Right forelimb (tissue), 1 donor: ENCODE results near the gene PRCD.
"Not testable (repeated sequence)": the region's sequence is repeated elsewhere in the genome, so short reads cannot be mapped to it uniquely, and the experiment has no call there.

Experiments
- DNase-seq: peaks from one replicate; pipeline ENCODE4 v3.0.0-alpha.2; 2018

Gene PRCD

GRCh38 chr17:76528528-76529223 is 11.2 kb upstream of the PRCD start:
- no peak for DNase-seq

DNA sequence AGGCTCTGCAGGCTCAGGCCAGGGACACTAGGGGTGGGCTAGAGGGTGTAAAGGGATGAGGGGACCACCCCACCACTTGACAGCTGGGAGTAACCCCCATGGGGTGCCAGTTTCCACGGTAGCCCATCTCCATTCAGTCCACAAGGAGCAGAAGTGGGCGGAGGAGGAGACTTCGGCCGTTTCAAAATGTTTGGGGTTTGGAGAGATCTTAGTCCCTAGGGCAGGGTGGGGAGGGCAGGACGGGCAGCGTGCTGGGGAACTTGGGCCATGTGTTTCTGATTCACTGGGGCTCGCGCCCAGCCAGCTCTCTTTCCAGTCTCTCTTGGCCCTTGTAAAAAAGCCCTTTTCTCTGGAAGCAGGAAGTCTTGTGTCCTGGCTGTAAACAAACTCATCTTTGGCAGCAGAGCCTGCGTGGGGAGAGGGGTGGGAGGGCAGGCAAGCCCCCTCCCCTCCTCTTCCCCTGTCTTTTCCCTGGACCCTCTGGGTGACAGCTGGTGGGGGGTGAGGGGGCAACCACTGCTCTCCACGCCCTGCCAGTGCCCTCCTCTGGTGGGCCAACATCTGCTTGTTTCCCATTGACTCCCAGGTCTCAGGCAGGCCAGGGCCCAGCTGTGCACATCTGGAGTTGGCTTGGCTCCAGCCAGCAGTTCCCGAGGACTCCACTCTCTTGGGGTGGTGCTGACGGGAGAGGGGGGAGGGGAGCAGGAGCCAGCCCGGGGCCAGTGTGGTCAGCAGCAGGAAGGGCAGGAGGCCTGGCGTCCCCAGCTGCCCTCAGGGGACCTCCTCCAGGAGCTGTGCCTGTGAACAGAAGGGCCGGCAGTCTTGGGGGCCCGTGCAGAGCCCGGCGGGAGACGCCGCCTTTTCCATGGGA is 10.4 kb upstream of the PRCD start:
- DNase-seq: peak; percentile 90

DNA sequence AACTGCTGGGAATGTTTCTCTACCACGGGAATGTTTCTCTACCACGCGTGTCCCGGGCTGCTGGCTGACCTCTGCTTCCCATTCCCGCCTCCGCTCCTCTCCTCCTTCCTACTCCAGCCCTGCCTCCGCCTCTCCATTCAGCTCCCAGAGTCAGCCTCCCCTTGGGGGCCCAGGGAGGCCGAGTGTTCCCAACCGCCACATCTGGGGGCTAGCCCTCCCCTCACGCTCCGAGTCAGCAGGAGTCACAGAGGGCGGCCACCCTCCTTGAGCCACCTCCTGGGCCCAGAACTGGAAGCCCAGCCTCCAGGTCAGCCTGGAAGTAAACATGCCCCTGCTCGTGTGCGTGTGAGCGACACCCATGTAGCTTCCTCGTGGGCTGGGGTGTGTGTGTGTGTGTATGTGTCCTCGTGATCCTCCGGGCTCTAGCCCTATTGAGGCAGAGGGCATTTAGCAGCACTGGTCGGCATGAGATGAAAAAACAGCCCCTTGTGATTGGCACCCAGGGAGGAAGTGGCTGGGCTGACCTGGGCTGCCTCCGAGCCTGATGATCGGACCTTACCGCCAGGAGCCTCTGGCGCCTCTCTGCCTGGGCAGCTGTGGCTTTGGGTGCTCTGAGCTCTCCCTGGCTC is 9.6 kb upstream of the PRCD start:
- DNase-seq: peak; percentile 81

- no peak for DNase-seq
These were observed 8.9 kb upstream of the PRCD start for GRCh38 chr17:76530811-76531485.

- DNase-seq: no peak
These were observed 8.3 kb upstream of the PRCD start for GRCh38 chr17:76531486-76532038.

GRCh38 chr17:76532072-76532651 is 7.7 kb upstream of the PRCD start:
- DNase-seq: no peak

DNA sequence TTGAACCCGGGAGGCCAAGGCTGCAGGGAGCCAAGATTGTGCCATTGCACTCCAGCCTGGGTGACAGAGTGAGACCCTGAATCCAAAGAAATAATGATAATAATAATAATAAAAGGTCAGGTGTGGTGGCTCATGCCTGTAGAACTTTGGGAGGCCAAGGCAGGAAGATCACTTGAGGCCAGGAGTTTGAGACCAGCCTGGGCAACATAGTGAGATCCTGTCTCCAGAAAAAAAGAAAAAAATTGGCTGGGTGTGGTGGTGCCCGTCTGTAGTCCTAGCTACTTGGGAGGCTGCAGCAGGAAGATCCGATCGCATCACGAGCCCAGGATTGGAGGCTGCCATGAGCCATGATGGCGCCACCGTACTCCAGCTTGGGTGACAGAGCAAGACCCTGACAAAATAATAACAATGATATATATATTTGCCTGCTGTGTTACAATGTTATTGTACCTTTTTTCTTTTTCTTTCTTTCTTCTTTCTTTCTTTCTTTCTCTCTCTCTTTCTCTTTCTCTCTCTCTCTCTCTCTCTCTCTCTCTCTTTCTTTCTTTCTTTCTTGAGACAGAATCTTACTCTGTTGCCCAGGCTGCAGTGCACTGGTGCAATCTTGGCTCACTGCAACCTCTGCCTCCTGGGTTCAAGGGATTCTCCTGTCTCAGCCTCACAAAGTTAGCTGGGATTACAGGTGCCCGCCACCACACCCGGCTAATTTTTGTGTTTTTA is 6.0 kb upstream of the PRCD start:
- not testable (repeated sequence) for DNase-seq

GRCh38 chr17:76534831-76535732 is 4.8 kb upstream of the PRCD start:
- DNase-seq: no peak

GRCh38 chr17:76535788-76536510 is 3.9 kb upstream of the PRCD start:
- no peak for DNase-seq

DNA sequence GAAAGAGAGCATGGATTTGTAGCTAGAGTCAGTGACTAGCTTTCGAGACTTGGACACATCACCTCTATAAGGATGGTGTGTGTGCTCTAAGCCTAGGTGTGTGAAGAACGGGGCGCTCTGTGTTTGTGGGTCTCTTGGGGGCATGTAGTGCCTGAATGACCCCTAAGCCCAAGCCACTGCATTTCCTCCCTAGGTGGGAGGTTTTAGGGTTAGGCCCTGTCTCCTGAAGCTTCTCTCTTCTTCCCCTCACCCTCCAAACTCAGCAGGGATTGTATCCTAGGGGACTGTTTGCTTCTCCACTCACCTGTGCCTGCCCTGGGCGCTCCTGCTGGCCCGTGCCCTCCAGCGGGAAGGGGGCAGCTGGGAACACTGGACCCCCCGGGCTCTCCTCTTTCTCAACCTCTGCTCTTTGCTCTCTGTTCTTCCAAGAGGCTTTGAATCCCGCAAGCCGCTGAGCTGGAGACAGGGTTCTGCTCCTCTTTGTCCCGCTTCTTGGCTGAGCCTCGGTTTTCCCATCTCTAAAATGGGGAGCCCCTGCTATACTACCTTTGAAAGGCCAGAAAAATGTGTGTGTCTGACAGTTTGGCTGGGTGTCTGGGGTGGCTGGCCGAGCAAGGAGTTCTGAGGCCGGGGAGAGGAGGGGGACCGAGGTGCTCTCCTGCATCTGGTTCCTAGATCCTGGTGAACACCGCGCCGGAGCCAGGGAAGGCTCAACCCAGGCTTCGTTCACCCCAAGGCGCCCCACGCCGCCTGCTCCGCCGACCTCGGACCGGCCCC is 3.1 kb upstream of the PRCD start:
- no peak for DNase-seq

DNA sequence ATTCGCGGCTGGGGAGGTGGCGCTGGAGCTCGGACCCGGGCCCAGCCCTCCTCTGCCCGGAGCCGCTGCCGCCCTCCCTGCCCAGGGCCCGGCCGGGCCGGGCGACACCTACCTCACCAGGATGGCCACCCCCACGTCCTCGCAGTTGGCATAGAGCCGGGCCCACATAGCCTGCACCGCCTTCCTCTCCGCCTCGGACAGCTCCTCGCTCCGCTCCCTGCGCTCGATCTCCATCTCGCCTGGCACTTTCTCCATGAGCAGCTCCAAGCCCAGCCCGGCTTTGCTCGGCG is 2.6 kb upstream of the PRCD start:
- no peak for DNase-seq

- no peak for DNase-seq
These were observed 2.1 kb upstream of the PRCD start, which contains the start of gene CYGB for GRCh38 chr17:76537578-76538280. Gene CYGB, minus strand, starts transcription at chr17:76537709. Its CDS starts 167 bp downstream, at chr17:76537542.

GRCh38 chr17:76538281-76538931 is 1.4 kb upstream of the PRCD start:
- no peak for DNase-seq

DNA sequence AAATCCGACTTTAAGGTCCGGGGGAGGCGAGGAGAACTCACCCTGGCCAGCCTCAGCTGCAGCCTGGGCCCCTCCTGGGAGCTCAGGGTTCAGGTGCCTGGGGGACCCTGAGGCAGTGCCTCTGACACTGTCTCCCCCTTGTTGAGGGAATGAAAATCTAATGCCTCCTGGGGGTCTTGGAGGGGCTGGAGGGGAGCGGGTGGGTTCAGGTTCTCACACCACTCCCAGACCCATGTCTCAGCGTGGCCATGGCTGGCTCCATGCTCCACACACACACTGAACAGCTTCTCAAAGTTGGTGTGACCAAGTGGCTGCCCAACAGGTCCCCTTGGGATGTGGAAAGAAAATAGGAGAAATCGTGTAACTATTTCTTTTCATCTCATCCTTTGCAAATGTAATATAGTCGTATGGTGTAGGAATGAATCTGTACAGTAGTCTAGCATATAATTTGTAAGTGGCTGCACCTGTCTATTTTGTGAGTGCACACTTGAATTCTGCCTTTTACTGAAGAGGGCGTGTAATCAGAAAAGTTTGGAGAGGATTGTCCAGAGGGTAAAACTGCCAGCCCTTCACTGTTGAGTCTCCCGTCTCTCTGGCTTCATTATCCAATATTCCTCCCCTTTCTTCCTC is 788 bp upstream of the PRCD start:
- DNase-seq: no peak

DNA sequence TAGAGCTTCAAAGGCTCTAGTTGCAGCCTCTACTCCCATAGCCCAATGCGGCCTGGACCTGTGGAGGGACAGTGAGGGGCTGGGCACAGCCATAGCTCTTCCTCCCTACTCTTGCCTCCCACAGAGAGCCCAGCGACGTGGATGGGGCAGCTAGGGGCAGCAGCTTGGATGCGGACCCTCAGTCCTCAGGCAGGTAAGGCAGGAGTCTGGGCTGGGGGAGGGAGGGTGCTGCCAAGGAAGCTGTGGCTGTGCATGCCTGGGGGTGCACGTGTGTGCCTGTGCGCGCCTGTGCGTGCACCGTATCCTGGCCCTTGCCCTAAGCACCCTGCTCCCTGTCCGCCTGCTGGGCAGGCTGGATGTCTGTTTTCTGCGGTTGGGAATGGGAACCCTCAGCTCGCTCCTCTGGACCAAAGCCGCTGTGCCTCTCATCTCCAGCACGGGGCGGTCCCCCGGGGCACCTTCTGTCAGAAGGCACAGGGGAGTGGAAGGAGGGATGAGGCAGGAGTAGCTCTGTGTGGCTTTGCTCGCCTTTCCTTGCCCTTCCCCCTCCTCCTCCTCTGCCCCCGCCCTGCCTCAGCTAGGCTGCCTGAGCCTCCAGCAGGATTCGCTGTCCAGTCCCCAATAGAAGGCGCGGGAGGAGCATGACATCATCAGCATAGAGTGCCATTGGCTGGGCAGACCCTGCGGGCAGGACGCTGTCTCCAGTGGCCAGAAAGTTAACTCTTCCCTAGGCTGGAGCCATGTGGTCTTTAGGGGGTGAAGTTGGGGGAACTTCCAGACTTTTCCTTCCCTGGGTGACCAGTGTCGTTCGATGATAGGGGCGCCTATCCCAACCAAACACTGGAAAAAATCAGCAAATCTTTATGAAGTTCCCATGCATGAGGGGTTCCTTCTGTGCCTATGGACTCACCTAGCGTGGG is 797 bp downstream of the PRCD start:
- DNase-seq: peak; percentile 93

DNA sequence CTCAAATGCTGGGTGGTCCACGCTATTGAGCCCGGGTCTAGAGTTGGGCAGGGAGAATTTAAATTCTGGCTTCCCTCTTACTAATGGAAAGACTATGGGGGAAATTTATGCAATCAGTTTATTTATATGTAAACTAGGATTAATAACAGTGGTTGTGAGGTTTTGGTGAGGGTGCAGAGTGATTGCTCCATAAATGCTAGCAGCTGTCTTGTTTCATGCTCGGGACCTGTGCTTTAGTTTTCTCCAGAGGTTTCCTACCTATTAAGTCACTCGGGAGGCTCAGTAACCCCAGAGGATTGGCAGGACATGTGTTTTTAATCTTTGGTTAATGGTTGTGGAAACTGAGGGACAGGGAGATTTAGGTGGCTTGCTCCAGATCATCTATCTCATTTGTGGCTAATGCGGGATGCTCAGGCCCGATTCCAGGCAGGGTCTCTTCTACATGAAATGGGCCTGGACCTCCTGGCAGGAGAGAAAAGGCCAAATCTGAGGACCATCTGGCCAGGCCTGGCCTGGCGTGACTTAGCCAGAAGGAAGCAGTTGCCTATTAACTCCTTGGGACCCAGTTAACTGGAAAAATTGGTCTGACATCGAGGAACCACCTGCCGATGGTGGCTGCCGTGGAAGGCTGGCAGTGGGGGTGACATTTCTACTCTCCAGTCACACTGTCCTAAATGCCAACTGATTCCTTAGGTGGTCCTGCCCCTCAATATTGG is 2.1 kb downstream of the PRCD start:
- DNase-seq: no peak
